Mesenchymal stem cell (in vitro differentiated cells and primary cell): ENCODE measurements around the gene TAS2R46.
A peak's percentile ranks its signal among the peaks of the same experiment; 100 is the strongest.

Experiments
- DNase-seq: peaks from one replicate; pipeline ENCODE4 v3.0.0-alpha.2; 2013
- H2AFZ ChIP-seq: one replicate; pipeline ENCODE4 v1.6.1; 2013; ENCODE audit warnings: low read depth, mild to moderate bottlenecking, control low read depth, inconsistent platforms, low read length, moderate library complexity
- H2AK5ac ChIP-seq: 2 replicates; pipeline ENCODE4 v1.6.1; 2013; ENCODE audit warnings: low read length, moderate library complexity, mild to moderate bottlenecking, inconsistent platforms; ENCODE audit not compliant: severe bottlenecking
- H2BK120ac ChIP-seq: one replicate; pipeline ENCODE4 v1.6.1; 2013; ENCODE audit warnings: low read depth, mild to moderate bottlenecking, inconsistent platforms, low read length, moderate library complexity
- H2BK12ac ChIP-seq, 2 experiments: one replicate each; pipeline ENCODE4 v1.6.1; 2013; ENCODE audit warnings: inconsistent platforms in 2 of 2, low read length in 2 of 2, mild to moderate bottlenecking in 2 of 2, moderate library complexity in 2 of 2, control low read depth in 1 of 2
- H2BK15ac ChIP-seq: one replicate; pipeline ENCODE4 v1.6.1; 2013; ENCODE audit warnings: mild to moderate bottlenecking, low read depth, inconsistent platforms; ENCODE audit not compliant: poor library complexity, severe bottlenecking
- H2BK5ac ChIP-seq: 2 replicates; pipeline ENCODE4 v1.6.1; 2013; ENCODE audit warnings: low read depth, mild to moderate bottlenecking, low read length, control low read depth, inconsistent platforms; ENCODE audit not compliant: poor library complexity, severe bottlenecking
- H3K14ac ChIP-seq, 2 experiments: one replicate each; pipeline ENCODE4 v1.6.1; 2013; ENCODE audit warnings: inconsistent platforms in 2 of 2, low read length in 2 of 2, control low read depth in 1 of 2, mild to moderate bottlenecking in 1 of 2, moderate library complexity in 1 of 2
- H3K18ac ChIP-seq, 2 experiments: one replicate each; pipeline ENCODE4 v1.6.1; 2013; ENCODE audit warnings: inconsistent platforms in 2 of 2, low read length in 2 of 2, control low read depth in 1 of 2, low read depth in 1 of 2, mild to moderate bottlenecking in 1 of 2
- H3K23ac ChIP-seq, 2 experiments: one replicate each; pipeline ENCODE4 v1.6.1; 2013; ENCODE audit warnings: inconsistent platforms in 2 of 2, low read length in 2 of 2, mild to moderate bottlenecking in 2 of 2, moderate library complexity in 2 of 2, control low read depth in 1 of 2
- H3K27ac ChIP-seq: 2 replicates; pipeline ENCODE4 v1.5.1; 2013; ENCODE audit warnings: mild to moderate bottlenecking, moderate library complexity, low read length, control low read depth, inconsistent platforms; ENCODE audit not compliant: poor library complexity, severe bottlenecking
- H3K27me3 ChIP-seq, 2 experiments: 2 replicates each; pipeline versions ENCODE4 v1.6.1 to v1.7.0; 2013; ENCODE audit warnings: low read length in 2 of 2, mild to moderate bottlenecking in 2 of 2, moderate library complexity in 2 of 2, control low read depth in 1 of 2, inconsistent platforms in 1 of 2; ENCODE audit not compliant: control insufficient read depth in 1 of 2, insufficient read depth in 1 of 2
- H3K36me3 ChIP-seq, 2 experiments: 2 replicates each; pipeline versions ENCODE4 v1.6.1 to v1.7.0; 2013; ENCODE audit warnings: low read length in 2 of 2, control low read depth in 1 of 2, inconsistent platforms in 1 of 2, low read depth in 1 of 2, mild to moderate bottlenecking in 1 of 2; ENCODE audit not compliant: insufficient read depth in 2 of 2, control insufficient read depth in 1 of 2
- H3K4ac ChIP-seq, 2 experiments: one replicate each; pipeline ENCODE4 v1.6.1; 2013; ENCODE audit warnings: inconsistent platforms in 2 of 2, low read length in 2 of 2, mild to moderate bottlenecking in 2 of 2, moderate library complexity in 2 of 2, control low read depth in 1 of 2, low read depth in 1 of 2
- H3K4me1 ChIP-seq: 2 replicates; pipeline ENCODE4 v1.6.1; 2013; ENCODE audit warnings: low read depth, low read length, control low read depth; ENCODE audit not compliant: control insufficient read depth, insufficient read depth
- H3K4me2 ChIP-seq: 2 replicates; pipeline ENCODE4 v1.6.1; 2013; ENCODE audit warnings: low read length, mild to moderate bottlenecking, inconsistent platforms; ENCODE audit not compliant: poor library complexity, severe bottlenecking
- H3K4me3 ChIP-seq, 2 experiments: 2 replicates each; pipeline versions ENCODE4 v1.5.1 to v1.7.0; 2013; ENCODE audit warnings: low read length in 2 of 2, mild to moderate bottlenecking in 2 of 2, control low read depth in 1 of 2, low read depth in 1 of 2; ENCODE audit not compliant: insufficient read depth in 1 of 2
- H3K79me1 ChIP-seq: replicated peaks from 2 replicates; pipeline ENCODE4 v1.6.1; 2013; ENCODE audit warnings: mild to moderate bottlenecking, control low read depth, low read length, inconsistent platforms; ENCODE audit not compliant: poor library complexity, severe bottlenecking
- H3K9ac ChIP-seq: 2 replicates; pipeline ENCODE4 v1.7.0; 2013; ENCODE audit warnings: mild to moderate bottlenecking, low read length, moderate library complexity
- H3K9me3 ChIP-seq: 2 replicates; pipeline ENCODE4 v1.7.0; 2013; ENCODE audit warnings: mild to moderate bottlenecking, low read length; ENCODE audit not compliant: control insufficient read depth
- H4K8ac ChIP-seq: one replicate; pipeline ENCODE4 v1.6.1; 2013; ENCODE audit warnings: inconsistent platforms, mild to moderate bottlenecking, low read length, moderate library complexity
- H4K91ac ChIP-seq: one replicate; pipeline ENCODE4 v1.6.1; 2013; ENCODE audit warnings: mild to moderate bottlenecking, low read length, inconsistent platforms
- WGBS: methylation state at CpG from one replicate; pipeline ENCODE4 v1.1.7; 2013; ENCODE audit warnings: mixed read lengths; 5-methylcytosine and 5-hydroxymethylcytosine counted together

Gene TAS2R46

DNA sequence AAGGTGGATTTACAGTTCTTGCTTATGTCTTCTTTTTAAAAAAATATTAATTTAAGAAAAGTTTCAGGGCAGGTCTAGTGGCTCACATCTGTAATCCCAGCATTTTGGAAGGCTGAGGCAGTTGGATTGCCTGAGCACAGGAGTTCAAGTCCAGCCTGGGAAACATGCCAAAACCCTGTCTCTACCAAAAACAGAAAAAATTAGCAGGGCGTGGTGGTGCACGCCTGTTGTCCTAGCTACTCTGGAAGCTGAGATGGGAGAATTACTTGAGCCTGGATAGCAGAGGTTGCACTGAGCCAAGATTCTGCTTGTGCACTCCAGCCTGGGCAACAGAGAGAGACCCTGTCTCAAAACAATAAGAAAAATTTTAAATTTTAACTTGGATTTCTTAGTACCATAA, 5.4 kb upstream of the TAS2R46 start:
- H3K9me3 ChIP-seq: no peaks in the 10 kb centered on the region
- H3K36me3 ChIP-seq: no peaks in the 10 kb centered on the region
- no peak overlapping the region for H3K4me3 ChIP-seq

GRCh38 chr12:11059784-11060183, 2.3 kb downstream of the TAS2R46 start:
- no peak overlapping the region for H3K4ac ChIP-seq
- no peak overlapping the region for H2BK5ac ChIP-seq
- no peak overlapping the region for H3K18ac ChIP-seq
- no peak overlapping the region for H3K23ac ChIP-seq
- H3K27me3 ChIP-seq: no peaks in the 10 kb centered on the region
- H3K9ac ChIP-seq: no peak overlapping the region
- peaks cover 16% of the 10 kb centered on the region for H3K79me1 ChIP-seq
- no peaks in the 10 kb centered on the region for H3K4me1 ChIP-seq
- peak; percentile 4 for DNase-seq
- no peak overlapping the region for H3K4me3 ChIP-seq
- H3K14ac ChIP-seq: no peak overlapping the region
- no peak overlapping the region for H2AFZ ChIP-seq
- H2BK12ac ChIP-seq: no peak overlapping the region
- H2BK15ac ChIP-seq: no peak overlapping the region
- no peak overlapping the region for H3K27ac ChIP-seq
- no peak overlapping the region for H2BK120ac ChIP-seq
- no peak overlapping the region for H4K8ac ChIP-seq
- H2AK5ac ChIP-seq: no peak overlapping the region
- no peaks in the 10 kb centered on the region for H3K9me3 ChIP-seq
- H3K36me3 ChIP-seq: no peaks in the 10 kb centered on the region
- no peak overlapping the region for H4K91ac ChIP-seq
- H3K4me2 ChIP-seq: no peak overlapping the region

More for the DNA sequence above, 5.4 kb upstream of the TAS2R46 start:
- Histone ChIP-seq H2BK15ac (no peak overlapping the region), H2AFZ (no peak overlapping the region), H4K8ac (no peak overlapping the region), H3K4me1 (no peaks in the 10 kb centered on the region), H3K23ac (no peak overlapping the region), H4K91ac (no peak overlapping the region), H2AK5ac (no peak overlapping the region), H2BK5ac (no peak overlapping the region), H2BK120ac (no peak overlapping the region), H3K4me2 (no peak overlapping the region), H3K27me3 (no peaks in the 10 kb centered on the region), H3K4ac (no peak overlapping the region), H2BK12ac (no peak overlapping the region), H3K9ac (no peak overlapping the region), H3K18ac (no peak overlapping the region), H3K14ac (no peak overlapping the region), H3K79me1 (peaks cover 16% of the 10 kb centered on the region), H3K27ac (no peak overlapping the region)
- DNase-seq: no peak
- WGBS: 77% methylated on average over 2 of the region's 2 CpGs

DNA sequence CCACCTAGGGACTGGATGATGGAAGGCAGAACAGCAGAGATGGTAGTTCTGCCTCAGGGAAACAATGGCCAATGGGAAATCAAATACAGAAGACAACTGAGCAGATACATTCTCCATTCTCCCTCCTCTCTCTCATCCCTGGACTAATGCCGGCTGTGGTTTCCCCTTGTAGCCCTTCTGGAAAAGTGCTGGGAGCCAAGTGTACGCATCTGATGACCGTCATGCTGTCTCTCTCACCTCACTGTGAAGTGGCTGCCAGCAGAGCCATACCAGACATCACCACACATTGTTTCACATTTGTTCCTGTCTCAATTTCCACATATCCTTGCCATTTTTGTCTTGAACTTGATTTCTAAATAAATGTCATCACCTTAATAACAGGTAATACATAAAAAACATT, 3.1 kb downstream of the TAS2R46 start:
- 96% methylated on average over 3 of the region's 3 CpGs for WGBS
- H2BK5ac ChIP-seq: no peak overlapping the region
- H3K23ac ChIP-seq: no peak overlapping the region
- H2BK120ac ChIP-seq: no peak overlapping the region
- H4K8ac ChIP-seq: no peak overlapping the region
- no peak overlapping the region for H2AFZ ChIP-seq
- no peak overlapping the region for H3K4ac ChIP-seq
- no peak overlapping the region for H2BK15ac ChIP-seq
- H3K36me3 ChIP-seq: no peaks in the 10 kb centered on the region
- no peak overlapping the region for H2BK12ac ChIP-seq
- no peak overlapping the region for H3K9ac ChIP-seq
- DNase-seq: no peak
- no peak overlapping the region for H3K18ac ChIP-seq
- H3K27ac ChIP-seq: no peak overlapping the region
- no peaks in the 10 kb centered on the region for H3K27me3 ChIP-seq
- no peak overlapping the region for H3K4me3 ChIP-seq
- no peak overlapping the region for H3K14ac ChIP-seq
- no peak overlapping the region for H3K4me2 ChIP-seq
- H3K79me1 ChIP-seq: peaks cover 14% of the 10 kb centered on the region
- no peak overlapping the region for H4K91ac ChIP-seq
- H3K4me1 ChIP-seq: no peaks in the 10 kb centered on the region
- no peaks in the 10 kb centered on the region for H3K9me3 ChIP-seq
- H2AK5ac ChIP-seq: no peak overlapping the region

DNA sequence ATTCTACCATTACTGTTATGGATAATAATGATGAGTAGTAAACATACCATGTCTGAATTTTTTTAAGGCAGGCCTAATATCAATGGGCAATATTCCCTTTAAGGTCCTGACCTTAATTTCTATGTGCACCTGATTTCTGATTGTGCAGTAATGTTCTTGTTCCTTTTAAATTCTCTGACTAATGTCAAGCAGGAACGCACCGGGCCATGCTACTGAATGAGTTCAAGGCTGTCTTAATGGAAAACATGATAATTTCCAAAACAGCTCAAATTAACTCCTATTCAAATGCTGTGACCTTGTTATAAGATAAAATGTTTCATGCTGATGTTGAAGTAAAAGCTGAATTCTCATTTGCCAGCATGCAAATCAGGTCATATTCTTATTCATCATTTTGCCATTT, 6.8 kb downstream of the TAS2R46 start:
- Histone ChIP-seq H2BK15ac (no peak overlapping the region), H3K4me3 (no peak overlapping the region), H2BK5ac (no peak overlapping the region), H3K14ac (no peak overlapping the region), H3K18ac (no peak overlapping the region), H2BK120ac (no peak overlapping the region), H3K4me2 (no peak overlapping the region), H3K79me1 (peaks cover 20% of the 10 kb centered on the region), H2AK5ac (no peak overlapping the region), H4K8ac (no peak overlapping the region), H3K36me3 (peaks cover under 1 to 5% of the 10 kb centered on the region in 2 experiments), H3K27ac (no peak overlapping the region), H3K9me3 (peaks cover 7% of the 10 kb centered on the region), H3K4ac (no peak overlapping the region), H3K27me3 (no peaks in the 10 kb centered on the region), H3K9ac (no peak overlapping the region), H2BK12ac (no peak overlapping the region), H4K91ac (no peak overlapping the region), H3K4me1 (no peaks in the 10 kb centered on the region), H2AFZ (no peak overlapping the region), H3K23ac (no peak overlapping the region)
- no peak for DNase-seq
- WGBS: 88% methylated on average over 1 of the region's 2 CpGs
